Caco-2 (cell line): ENCODE results near the gene WIPF2. TPM values are rescaled to one million over a fixed set of nuclear protein-coding genes. Genes with fewer than 3 reads are reported as not detected.

Experiments used
- BruUV-seq: library from RNA; stranded (reverse); fragments of 400-500 nt; replicated peaks from 2 replicates; lab custom pipeline; 2021; lab: Mats Ljungman, UMichigan
- CTCF ChIA-PET: fragments of 300-600 bp; sonication (Branson Sonifier 250); formaldehyde crosslinking; loops from one replicate; lab custom pipeline; 2022; ENCODE audit warnings: antibody characterized with exemption; lab: Charles Lee
- POLR2A ChIA-PET: fragments of 300-600 bp; sonication (Branson Sonifier 250); formaldehyde crosslinking; loops from one replicate; lab custom pipeline; 2022; ENCODE audit warnings: antibody characterized with exemption; lab: Charles Lee
- DNase-seq, 2 experiments: peaks; one replicate each; pipeline versions ENCODE4 v3.0.0 to v3.0.0-alpha.2; 2020 to 2022
- H3K27me3 ChIP-seq: replicated peaks from 2 replicates; pipeline ENCODE4 v1.6.0; 2011; ENCODE audit warnings: low read length; ENCODE audit not compliant: control insufficient read depth, insufficient read depth
- H3K36me3 ChIP-seq: 2 replicates; pipeline ENCODE4 v1.5.1; 2011; ENCODE audit warnings: low read length; ENCODE audit not compliant: control insufficient read depth, insufficient read depth
- H3K4me1 ChIP-seq: fragments of 250-450 bp; sonication (Bioruptor Pico); 2 replicates; pipeline ENCODE4 v1.5.1; 2020; ENCODE audit warnings: mild to moderate bottlenecking
- H3K4me3 ChIP-seq: 2 replicates; pipeline ENCODE4 v1.5.1; 2011; ENCODE audit warnings: low read depth, mild to moderate bottlenecking, control low read depth, low read length
- H3K9me3 ChIP-seq: fragments of 250-450 bp; sonication (Bioruptor Pico); 2 replicates; pipeline ENCODE4 v1.5.1; 2020; ENCODE audit warnings: mild to moderate bottlenecking, moderate library complexity
- H3K27ac Mint-ChIP-seq: one replicate; pipeline ENCODE4 v1.8.0; 2022; ENCODE audit warnings: mixed read lengths; ENCODE audit not compliant: unreplicated experiment
- H3K27me3 Mint-ChIP-seq: one replicate; pipeline ENCODE4 v1.8.0; 2022; ENCODE audit warnings: mixed read lengths; ENCODE audit not compliant: insufficient read depth, unreplicated experiment
- H3K36me3 Mint-ChIP-seq: one replicate; pipeline ENCODE4 v1.8.0; 2022; ENCODE audit warnings: mild to moderate bottlenecking, mixed read lengths; ENCODE audit not compliant: insufficient read depth, unreplicated experiment
- H3K4me1 Mint-ChIP-seq: one replicate; pipeline ENCODE4 v1.8.0; 2022; ENCODE audit warnings: low read depth, mixed read lengths; ENCODE audit not compliant: unreplicated experiment
- H3K4me3 Mint-ChIP-seq: one replicate; pipeline ENCODE4 v1.8.0; 2022; ENCODE audit warnings: mild to moderate bottlenecking, moderate library complexity, mixed read lengths; ENCODE audit not compliant: unreplicated experiment
- H3K9me3 Mint-ChIP-seq: one replicate; pipeline ENCODE4 v1.8.0; 2022; ENCODE audit warnings: mixed read lengths; ENCODE audit not compliant: unreplicated experiment
- intact Hi-C: fragments of 100-400 bp; cut with micrococcal nuclease; formaldehyde crosslinking; loops from one replicate; pipeline ENCODE4 v1.10.0; 2022; ENCODE audit not compliant: unreplicated experiment
- total RNA-seq: library from RNA; stranded (reverse); gene quantifications from 2 replicates; pipeline ENCODE4 v1.2.3, GENCODE V29; 2022
- TF ChIP-seq, protein P1 (sequence below), 2 experiments: fragments of 200-600 bp in 1 of 2; IDR thresholded peaks; 1 replicate in 1 of 2; 2 replicates in 1 of 2; pipeline versions ENCODE4 v1.5.1 to v1.8.0; 2011 to 2022; ENCODE audit warnings: antibody characterized with exemption in 1 of 2, control low read depth in 1 of 2, inconsistent platforms in 1 of 2, low read depth in 1 of 2, low read length in 1 of 2, mild to moderate bottlenecking in 1 of 2, moderate library complexity in 1 of 2; ENCODE audit not compliant: insufficient read depth in 1 of 2, severe bottlenecking in 1 of 2, unreplicated experiment in 1 of 2

WIPF2 gene
- total RNA-seq, 1 experiment from 2014 or later = 33.4 TPM

DNA sequence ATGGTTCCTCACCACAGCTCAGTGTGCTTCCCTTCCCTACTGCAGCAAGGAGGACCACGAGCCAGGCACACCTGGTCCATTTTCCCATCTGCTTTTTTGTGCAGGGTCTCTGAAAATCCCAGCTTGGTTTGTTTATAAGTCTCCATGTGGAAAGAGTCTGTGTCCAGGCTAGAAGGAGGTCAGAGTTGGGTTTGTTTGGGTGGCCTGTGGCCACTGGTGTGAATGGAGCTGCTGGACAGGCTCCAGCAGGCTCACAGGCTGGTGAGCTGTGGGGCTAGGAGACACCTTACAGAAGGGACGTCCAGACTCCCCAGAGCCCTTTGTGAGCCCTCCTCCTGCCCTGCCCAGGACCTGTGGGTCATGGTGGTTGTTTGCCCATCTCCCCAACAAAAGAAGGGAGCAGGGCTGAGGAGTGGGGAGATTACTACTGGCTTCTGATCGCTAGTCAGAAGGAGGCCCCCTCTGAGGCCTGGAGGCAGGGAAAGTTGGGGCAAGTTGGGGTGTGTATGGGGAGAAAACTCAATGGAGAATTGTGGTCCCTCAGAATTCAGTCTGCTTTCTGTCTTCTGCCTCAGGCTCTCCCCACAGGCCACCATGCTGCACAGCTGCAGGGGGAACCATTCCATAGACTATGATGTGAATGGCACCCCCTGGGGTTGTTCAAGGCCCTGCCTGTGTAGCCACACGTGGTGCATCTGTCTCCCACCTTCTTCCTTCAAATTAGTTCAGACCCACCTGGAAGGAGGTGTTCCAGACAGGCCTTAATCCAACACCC lies 94.0 kb downstream of the WIPF2 start:
- Histone ChIP-seq H3K27me3 (no peaks in the 10 kb centered on the region), H3K4me3 (no peak overlapping the region), H3K4me1 (peaks cover 34% of the 10 kb centered on the region), H3K9me3 (no peaks in the 10 kb centered on the region), H3K36me3 (no peaks in the 10 kb centered on the region)
- Mint-ChIP-seq H3K4me3 (no peak overlapping the region), H3K4me1 (peaks cover 19% of the 10 kb centered on the region), H3K9me3 (no peaks in the 10 kb centered on the region), H3K27ac (no peak overlapping the region), H3K27me3 (no peaks in the 10 kb centered on the region), H3K36me3 (peaks cover 14% of the 10 kb centered on the region)
- TF ChIP-seq, protein P1, sequence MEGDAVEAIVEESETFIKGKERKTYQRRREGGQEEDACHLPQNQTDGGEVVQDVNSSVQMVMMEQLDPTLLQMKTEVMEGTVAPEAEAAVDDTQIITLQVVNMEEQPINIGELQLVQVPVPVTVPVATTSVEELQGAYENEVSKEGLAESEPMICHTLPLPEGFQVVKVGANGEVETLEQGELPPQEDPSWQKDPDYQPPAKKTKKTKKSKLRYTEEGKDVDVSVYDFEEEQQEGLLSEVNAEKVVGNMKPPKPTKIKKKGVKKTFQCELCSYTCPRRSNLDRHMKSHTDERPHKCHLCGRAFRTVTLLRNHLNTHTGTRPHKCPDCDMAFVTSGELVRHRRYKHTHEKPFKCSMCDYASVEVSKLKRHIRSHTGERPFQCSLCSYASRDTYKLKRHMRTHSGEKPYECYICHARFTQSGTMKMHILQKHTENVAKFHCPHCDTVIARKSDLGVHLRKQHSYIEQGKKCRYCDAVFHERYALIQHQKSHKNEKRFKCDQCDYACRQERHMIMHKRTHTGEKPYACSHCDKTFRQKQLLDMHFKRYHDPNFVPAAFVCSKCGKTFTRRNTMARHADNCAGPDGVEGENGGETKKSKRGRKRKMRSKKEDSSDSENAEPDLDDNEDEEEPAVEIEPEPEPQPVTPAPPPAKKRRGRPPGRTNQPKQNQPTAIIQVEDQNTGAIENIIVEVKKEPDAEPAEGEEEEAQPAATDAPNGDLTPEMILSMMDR (IDR thresholded peaks at IDR 0.05; ENCODE audit: insufficient read depth in 1 of 2, low read depth in 1 of 2, low read length in 1 of 2, severe bottlenecking in 1 of 2, unreplicated experiment in 1 of 2) = no peak
- BruUV-seq = no TSS peak
- intact Hi-C loops = no loop called here
- DNase-seq = no peak
- POLR2A ChIA-PET = interaction anchor here (1.0 kb wide), 1 partner anchor 33 kb away, joined by 3 read pairs; no protein-coding TSS in a partner anchor
- CTCF ChIA-PET = interaction anchor here (0.5 kb wide), 1 partner anchor 136 kb away, joined by 6 read pairs; the partner anchor contains the start of gene RAPGEFL1

DNA sequence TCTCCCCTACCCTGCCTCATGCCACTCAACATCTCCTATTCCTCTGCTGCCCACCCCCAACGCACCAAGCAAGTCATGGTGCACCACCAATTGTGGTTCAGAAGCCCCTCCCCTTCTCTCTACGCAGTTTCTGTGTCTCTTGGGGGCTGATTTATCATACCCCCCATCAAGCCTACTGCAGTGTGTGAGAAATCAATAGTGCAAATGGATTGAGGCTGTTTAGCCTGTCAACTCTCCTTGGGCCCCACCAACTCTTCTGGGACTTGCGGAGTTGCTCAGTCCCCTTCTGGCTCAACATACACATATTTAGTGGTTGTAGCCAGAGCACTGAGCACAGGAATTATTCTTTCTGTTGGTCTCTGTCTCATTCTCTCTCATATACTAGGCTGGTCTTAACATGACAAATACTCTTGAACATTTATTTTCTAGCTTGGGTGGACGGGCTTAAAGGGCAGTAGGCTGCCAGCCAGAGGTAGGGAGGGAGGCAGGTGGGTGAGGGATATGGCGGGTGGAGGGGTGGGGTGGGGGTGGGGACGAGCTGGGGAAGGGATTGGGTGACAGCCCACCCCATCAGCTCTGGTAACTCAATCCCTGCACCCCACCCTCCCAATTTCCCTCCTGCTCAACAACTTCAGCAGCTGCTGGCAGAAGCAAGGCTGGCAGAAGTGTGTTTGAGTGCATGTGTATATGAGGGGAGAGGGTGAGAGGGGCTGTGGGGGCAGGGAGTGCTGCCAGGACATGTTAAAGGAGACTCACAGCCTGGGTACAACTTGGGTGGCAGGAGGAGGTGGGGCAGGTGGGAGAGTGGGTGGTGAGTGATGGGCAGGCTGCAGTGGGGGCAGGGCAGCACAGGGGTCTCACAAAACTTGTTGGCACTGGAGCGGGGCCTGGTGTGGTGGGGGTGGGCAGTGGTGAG lies 94.8 kb downstream of the WIPF2 start:
- no peaks in the 10 kb centered on the region for H3K9me3 ChIP-seq
- POLR2A ChIA-PET = interaction anchor here (0.7 kb wide), 1 partner anchor 77 kb away, joined by 3 read pairs; no protein-coding TSS in a partner anchor
- intact Hi-C loops = no loop called here
- no TSS peak for BruUV-seq
- no peak overlapping the region for H3K4me3 ChIP-seq
- H3K27ac Mint-ChIP-seq = no peak overlapping the region
- H3K27me3 Mint-ChIP-seq = no peaks in the 10 kb centered on the region
- no peak for DNase-seq
- H3K4me3 Mint-ChIP-seq = no peak overlapping the region
- no peaks in the 10 kb centered on the region for H3K36me3 ChIP-seq
- H3K4me1 ChIP-seq = peaks cover 30% of the 10 kb centered on the region
- CTCF ChIA-PET = interaction anchor here (0.6 kb wide), 1 partner anchor 163 kb away, joined by 6 read pairs; no protein-coding TSS in a partner anchor
- no peaks in the 10 kb centered on the region for H3K9me3 Mint-ChIP-seq
- H3K4me1 Mint-ChIP-seq = peaks cover 19% of the 10 kb centered on the region
- H3K27me3 ChIP-seq = no peaks in the 10 kb centered on the region
- TF ChIP-seq, protein P1 (IDR thresholded peaks at IDR 0.05; ENCODE audit: insufficient read depth in 1 of 2, low read depth in 1 of 2, low read length in 1 of 2, severe bottlenecking in 1 of 2, unreplicated experiment in 1 of 2) = no peak
- peaks cover 14% of the 10 kb centered on the region for H3K36me3 Mint-ChIP-seq

DNA sequence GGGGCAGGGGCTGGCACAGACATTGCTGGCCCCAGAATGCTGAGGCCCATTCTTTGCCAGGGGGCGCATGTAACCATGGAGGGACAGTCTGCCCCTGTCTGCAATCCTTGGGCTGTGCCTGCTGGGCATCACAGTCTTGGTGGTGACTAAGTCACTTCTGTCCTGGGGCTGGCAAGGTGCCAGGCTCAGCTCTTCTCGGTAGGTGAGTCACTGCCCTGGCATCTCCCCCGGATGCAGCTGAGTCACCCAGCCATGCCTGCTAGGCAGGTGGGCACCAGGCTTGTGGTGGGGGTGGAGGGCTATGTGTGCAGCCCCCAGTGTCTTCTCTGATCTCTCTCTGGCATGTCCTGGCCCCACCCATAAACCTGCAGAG lies 95.5 kb downstream of the WIPF2 start:
- intact Hi-C loops = no loop called here
- Mint-ChIP-seq H3K4me1 (peaks cover 21% of the 10 kb centered on the region), H3K9me3 (no peaks in the 10 kb centered on the region), H3K27ac (no peak overlapping the region), H3K27me3 (no peaks in the 10 kb centered on the region), H3K4me3 (no peak overlapping the region), H3K36me3 (peaks cover 14% of the 10 kb centered on the region)
- H3K4me1 ChIP-seq = peaks cover 23% of the 10 kb centered on the region
- no TSS peak for BruUV-seq
- ChIA-PET CTCF (interaction anchor here (0.6 kb wide), 1 partner anchor 162 kb away, joined by 6 read pairs; no protein-coding TSS in a partner anchor), POLR2A (no interaction called here)
- H3K9me3 ChIP-seq = no peaks in the 10 kb centered on the region
- H3K36me3 ChIP-seq = no peaks in the 10 kb centered on the region
- H3K4me3 ChIP-seq = no peak overlapping the region
- no peak for DNase-seq
- no peaks in the 10 kb centered on the region for H3K27me3 ChIP-seq
- TF ChIP-seq, protein P1 (IDR thresholded peaks at IDR 0.05; ENCODE audit: insufficient read depth in 1 of 2, low read depth in 1 of 2, low read length in 1 of 2, severe bottlenecking in 1 of 2, unreplicated experiment in 1 of 2) = no peak
